HepG2 (cell line): ENCODE results near the gene AP2A2. TPM values are rescaled to one million over a fixed set of nuclear protein-coding genes. Genes with fewer than 3 reads are reported as not detected.
A peak's percentile ranks its signal among the peaks of the same experiment; 100 is the strongest.

ENCODE experiments used
- ATAC-seq: fragments of 200-7000 bp; cut with Tn5 transposase; 3 replicates; pipeline ENCODE4 v1.9.1; 2020; ENCODE audit warnings: mild to moderate bottlenecking, moderate library complexity
- BruUV-seq: library from RNA; stranded (reverse); fragments of 400-500 nt; replicated peaks from 2 replicates; lab custom pipeline; 2021; lab: Mats Ljungman, UMichigan
- CTCF ChIA-PET: fragments of 300-600 bp; formaldehyde crosslinking; extraction: SDS; loops from one replicate; lab custom pipeline; 2021; ENCODE audit warnings: low total read pairs, inconsistent platforms, low intra/inter-chr PET ratio; lab: Yijun Ruan, JAX
- POLR2A ChIA-PET: fragments of 350-600 bp; sonication (Branson Sonifier 250); formaldehyde crosslinking; loops from one replicate; lab custom pipeline; 2020; ENCODE audit warnings: antibody characterized with exemption, inconsistent platforms; lab: Yijun Ruan, JAX
- DNase-seq: peaks from one replicate; pipeline ENCODE4 v3.0.0-alpha.2; 2015; ENCODE audit warnings: low spot score
- FAIRE-seq: peaks from 3 replicates; lab custom pipeline; 2011; peaks lifted over from hg19 to GRCh38; lab: Jason Lieb, UNC
- H2AFZ ChIP-seq: one replicate; pipeline ENCODE4 v1.6.1; 2011; ENCODE audit warnings: low read length, inconsistent platforms
- H3K27ac ChIP-seq: fragments of 300-600 bp; 3 replicates; pipeline ENCODE4 v1.8.0; 2011; ENCODE audit warnings: mixed run types, mild to moderate bottlenecking, mixed read lengths, low read length, inconsistent platforms; ENCODE audit not compliant: insufficient read depth; ENCODE audit errors: extremely low read length
- H3K27me3 ChIP-seq, 2 experiments: fragments of 200-600 bp in 1 of 2; 2 replicates in 1 of 2; 3 replicates in 1 of 2; pipeline versions ENCODE4 v1.6.0 to v1.8.0; 2011; ENCODE audit warnings: low read length in 2 of 2, mild to moderate bottlenecking in 2 of 2, moderate library complexity in 2 of 2, inconsistent platforms in 1 of 2; ENCODE audit not compliant: insufficient read depth in 2 of 2, control insufficient read depth in 1 of 2
- H3K36me3 ChIP-seq, 2 experiments: fragments of 200-600 bp in 1 of 2; replicated peaks in 1 of 2; 2 replicates in 1 of 2; 3 replicates in 1 of 2; pipeline versions ENCODE4 v1.5.1 to v1.8.0; 2011; ENCODE audit warnings: low read length in 2 of 2, inconsistent platforms in 1 of 2; ENCODE audit not compliant: insufficient read depth in 2 of 2, control insufficient read depth in 1 of 2
- H3K4me1 ChIP-seq: 2 replicates; pipeline ENCODE4 v1.5.1; 2012; ENCODE audit warnings: low read length, inconsistent platforms; ENCODE audit not compliant: insufficient read depth
- H3K4me2 ChIP-seq: 2 replicates; pipeline ENCODE4 v1.6.0; 2011; ENCODE audit warnings: low read depth, low read length, inconsistent platforms
- H3K4me3 ChIP-seq, 3 experiments: fragments of 200-600 bp in 1 of 3; sonication (generic), shearing (Covaris generic) in 1 of 3; replicated peaks in 1 of 3; 2 replicates each; pipeline ENCODE4 v1.5.1; 2011 to 2016; ENCODE audit warnings: low read length in 3 of 3, inconsistent platforms in 2 of 3, low read depth in 2 of 3, mild to moderate bottlenecking in 2 of 3, control low read depth in 1 of 3, mixed read lengths in 1 of 3; ENCODE audit not compliant: insufficient read depth in 1 of 3
- H3K79me2 ChIP-seq: one replicate; pipeline ENCODE4 v1.6.1; 2011; ENCODE audit warnings: low read length, inconsistent platforms; ENCODE audit not compliant: insufficient read depth
- H3K9ac ChIP-seq: 2 replicates; pipeline ENCODE4 v1.6.0; 2011; ENCODE audit warnings: mild to moderate bottlenecking, low read depth, low read length, inconsistent platforms; ENCODE audit not compliant: insufficient read depth
- H3K9me3 ChIP-seq: 2 replicates; pipeline ENCODE4 v1.5.1; 2012; ENCODE audit warnings: mild to moderate bottlenecking, low read length
- H4K20me1 ChIP-seq: 2 replicates; pipeline ENCODE4 v1.6.0; 2011; ENCODE audit warnings: inconsistent platforms, mild to moderate bottlenecking, low read length, moderate library complexity; ENCODE audit not compliant: insufficient read depth
- HNRNPL ChIP-seq: fragments of 200-400 bp; formaldehyde crosslinking; IDR thresholded peaks from 2 replicates; pipeline ENCODE4 v1.6.1; 2017; ENCODE audit warnings: mild to moderate bottlenecking, low read depth, low read length
- SNAPC4 ChIP-seq: sonication (generic); formaldehyde crosslinking; IDR thresholded peaks from 2 replicates; pipeline ENCODE4 v1.4.0; 2020; ENCODE audit warnings: mild to moderate bottlenecking, missing genetic modification reagents
- SRSF1 ChIP-seq: fragments of 200-400 bp; formaldehyde crosslinking; optimal IDR thresholded peaks from 2 replicates; pipeline ENCODE3; 2017; ENCODE audit warnings: mild to moderate bottlenecking, low read depth, low read length, moderate library complexity
- SRY ChIP-seq: sonication (generic); formaldehyde crosslinking; IDR thresholded peaks from 2 replicates; pipeline ENCODE4 v1.8.0; 2022; ENCODE audit warnings: mild to moderate bottlenecking, missing genetic modification reagents
- ZNF235 ChIP-seq: sonication (generic); formaldehyde crosslinking; IDR thresholded peaks from 2 replicates; pipeline ENCODE4 v1.8.1; 2023; ENCODE audit warnings: mild to moderate bottlenecking, missing genetic modification reagents, borderline replicate concordance
- WGBS: methylation state at CpG from one replicate; pipeline ENCODE4 v1.1.6; 2017; ENCODE audit warnings: low lambda C conversion rate; 5-methylcytosine and 5-hydroxymethylcytosine counted together
- in situ Hi-C: cut with HindIII; loops from 2 replicates; pipeline ENCODE4 v1.10.0; 2017; ENCODE audit warnings: low pct_unique_long_range_greater_than_20kb; ENCODE audit not compliant: extremely low pct_ligation_motif_present
- intact Hi-C: fragments of 100-400 bp; cut with micrococcal nuclease; formaldehyde crosslinking; loops from one replicate; pipeline ENCODE4 v1.10.0; 2022; ENCODE audit not compliant: unreplicated experiment
- polyA plus RNA-seq, 8 experiments: library from polyadenylated mRNA; depleted of rRNA in 3 of 8; stranded (reverse) in 7 of 8; unstranded in 1 of 8; fragments of >200 nt; fragmentation: Illumina TruSeq in 4 of 8; extraction: Trizol in 4 of 8; gene quantifications; 2 replicates each; pipeline versions ENCODE4 v1.2.1 to v1.2.3, GENCODE V29; 2011 to 2016; ENCODE audit warnings: low read depth in 4 of 8, missing spikeins in 1 of 8, mixed read lengths in 1 of 8; ENCODE audit not compliant: insufficient read depth in 1 of 8
- total RNA-seq, 5 experiments: library from RNA; depleted of rRNA; stranded (reverse); fragments of >200 nt; fragmentation: Illumina TruSeq; extraction: Trizol; gene quantifications; 2 replicates each; pipeline ENCODE4 v1.2.3, GENCODE V29; 2016; ENCODE audit warnings: low read depth in 1 of 5
- TF ChIP-seq, protein P1 (sequence below): conservative IDR thresholded peaks from 2 replicates; pipeline ENCODE4 v1.6.1; 2018; ENCODE audit warnings: missing genetic modification reagents

The AP2A2 gene
- total and polyA plus RNA-seq, 2 of the 13 experiments (the other 11 are each of a cell fraction or from before 2014, with no cell fraction given) = 25.7 to 75.7 TPM

DNA sequence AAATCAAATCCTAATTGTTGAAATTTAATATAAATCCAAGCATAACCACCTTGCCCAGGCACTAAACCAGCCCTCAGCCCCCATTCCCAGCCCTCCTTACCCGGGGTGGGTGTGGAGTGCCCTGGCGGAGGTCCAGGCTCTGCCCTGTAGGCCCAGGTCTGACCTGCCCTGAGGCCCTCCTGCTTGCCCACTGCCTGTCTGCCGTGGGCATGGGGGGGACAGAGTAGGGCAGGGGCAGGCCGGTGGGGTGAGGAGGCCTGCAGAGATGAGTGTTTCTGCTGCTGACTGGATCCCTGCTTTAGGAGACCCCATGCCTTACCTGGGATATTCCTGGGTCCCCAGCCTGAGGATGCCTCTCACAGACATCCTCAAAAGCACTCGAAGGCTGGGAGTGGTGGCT, 11.5 kb upstream of the AP2A2 start:
- in situ Hi-C loops (no loop called here), intact Hi-C loops (no loop called here)
- peaks cover 17% of the 10 kb centered on the region for H3K79me2 ChIP-seq
- peak overlapping the region; percentile 69 for H3K4me2 ChIP-seq
- CTCF ChIA-PET = no interaction called here
- H3K36me3 ChIP-seq = 0 out of 5 replicates have a peak, but pooled peaks cover 0 to 2% of the 10 kb centered on the region in 2 experiments
- ATAC-seq (no peak), FAIRE-seq (no peak), DNase-seq (no peak)
- no peaks in the 10 kb centered on the region; a peak in 1 of 5 replicates for H3K27me3 ChIP-seq
- H3K9me3 ChIP-seq = no peaks in the 10 kb centered on the region
- TF ChIP-seq SRY (0 out of 2 replicates have a peak, but pooled peaks have one; percentile 3), SRSF1 (no peak), HNRNPL (peak; percentile 72; the same call in 1 of the 2 replicates), ZNF235 (CRISPR knock-in tag) (0 out of 2 replicates have a peak, but pooled peaks have one; percentile 41), SNAPC4 (CRISPR knock-in tag) (peak; percentile 35; the same call in 1 of the 2 replicates)
- TF ChIP-seq, protein P1, sequence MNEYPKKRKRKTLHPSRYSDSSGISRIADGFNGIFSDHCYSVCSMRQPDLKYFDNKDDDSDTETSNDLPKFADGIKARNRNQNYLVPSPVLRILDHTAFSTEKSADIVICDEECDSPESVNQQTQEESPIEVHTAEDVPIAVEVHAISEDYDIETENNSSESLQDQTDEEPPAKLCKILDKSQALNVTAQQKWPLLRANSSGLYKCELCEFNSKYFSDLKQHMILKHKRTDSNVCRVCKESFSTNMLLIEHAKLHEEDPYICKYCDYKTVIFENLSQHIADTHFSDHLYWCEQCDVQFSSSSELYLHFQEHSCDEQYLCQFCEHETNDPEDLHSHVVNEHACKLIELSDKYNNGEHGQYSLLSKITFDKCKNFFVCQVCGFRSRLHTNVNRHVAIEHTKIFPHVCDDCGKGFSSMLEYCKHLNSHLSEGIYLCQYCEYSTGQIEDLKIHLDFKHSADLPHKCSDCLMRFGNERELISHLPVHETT (CRISPR knock-in tag) = 0 out of 2 replicates have a peak, but pooled peaks have one; percentile 4
- WGBS = 31% methylated on average over 4 of the region's 5 CpGs
- H3K27ac ChIP-seq = peak overlapping the region; percentile 82
- H2AFZ ChIP-seq = no peak overlapping the region
- peak overlapping the region; percentile 46 to 59 (median 46) for H3K4me3 ChIP-seq
- BruUV-seq = TSS peak; percentile 67
- POLR2A ChIA-PET = no interaction called here
- peaks cover 55% of the 10 kb centered on the region for H3K4me1 ChIP-seq
- H3K9ac ChIP-seq = peak overlapping the region; percentile 60
- H4K20me1 ChIP-seq = no peaks in the 10 kb centered on the region
